GM18858 (cell line): ENCODE measurements around the gene RPS6KA4.

ENCODE experiments used
- ATAC-seq: cut with Tn5 transposase; IDR thresholded peaks from one replicate; pipeline ENCODE4 v1.9.1; 2021; ENCODE audit not compliant: unreplicated experiment

Gene RPS6KA4

DNA sequence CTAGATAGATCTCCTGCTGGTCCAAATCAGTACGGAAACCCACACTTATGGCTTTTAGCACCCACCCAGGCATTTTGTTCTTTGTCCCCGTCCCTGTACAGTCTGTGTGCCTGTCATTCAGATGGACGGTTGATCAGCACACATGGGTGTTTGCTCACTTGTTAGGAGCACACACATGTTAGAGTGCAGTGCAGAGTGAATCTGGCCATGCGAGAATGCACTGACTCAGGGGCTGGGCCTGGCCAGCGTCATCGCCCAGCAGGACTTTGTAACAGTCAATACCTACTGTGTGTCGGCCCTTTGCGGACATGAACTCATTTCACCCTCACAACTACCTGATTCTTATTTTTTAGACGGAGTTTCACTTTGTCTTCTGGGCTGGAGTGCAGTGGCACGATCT is 3.4 kb downstream of the RPS6KA4 start:
- ATAC-seq: no peak

DNA sequence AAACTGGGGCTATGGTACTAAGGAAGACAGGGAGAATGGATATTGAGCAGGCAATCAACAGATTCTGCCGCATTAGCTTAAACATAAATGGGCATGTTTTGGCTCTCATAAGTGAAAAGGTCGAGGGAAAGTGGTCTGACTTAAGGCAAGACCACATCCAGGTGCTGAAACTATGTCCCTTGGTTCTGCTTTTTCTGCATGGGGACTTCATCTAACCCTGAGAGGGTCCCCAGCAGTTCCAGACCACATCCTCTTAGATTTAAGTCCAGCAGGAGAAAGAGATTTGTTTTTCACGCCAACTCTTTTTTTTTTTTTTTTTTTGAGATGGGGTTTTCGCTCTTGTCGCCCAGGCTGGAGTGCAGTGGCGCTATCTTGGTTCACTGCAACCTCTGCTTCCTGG is 5.5 kb downstream of the RPS6KA4 start:
- ATAC-seq: no peak

DNA sequence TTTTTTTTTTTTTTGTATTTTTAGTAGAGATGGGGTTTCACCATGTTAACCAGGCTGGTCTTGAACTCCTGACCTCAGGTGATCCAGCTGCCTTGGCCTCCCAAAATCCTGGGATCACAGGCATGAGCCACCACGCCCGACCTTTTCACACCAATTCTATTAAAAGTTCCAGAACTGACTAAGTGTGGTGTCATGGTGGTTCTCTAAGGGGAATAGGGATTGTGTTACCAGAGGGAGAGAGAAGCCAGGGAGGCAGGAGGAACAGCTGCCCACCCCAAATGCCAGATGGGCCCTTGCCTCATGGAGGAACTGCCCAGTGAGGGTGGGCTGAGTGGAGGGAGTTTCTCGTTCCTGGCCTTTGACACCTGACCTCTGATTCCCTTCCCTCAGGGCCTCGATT is 5.9 kb downstream of the RPS6KA4 start:
- no peak for ATAC-seq

DNA sequence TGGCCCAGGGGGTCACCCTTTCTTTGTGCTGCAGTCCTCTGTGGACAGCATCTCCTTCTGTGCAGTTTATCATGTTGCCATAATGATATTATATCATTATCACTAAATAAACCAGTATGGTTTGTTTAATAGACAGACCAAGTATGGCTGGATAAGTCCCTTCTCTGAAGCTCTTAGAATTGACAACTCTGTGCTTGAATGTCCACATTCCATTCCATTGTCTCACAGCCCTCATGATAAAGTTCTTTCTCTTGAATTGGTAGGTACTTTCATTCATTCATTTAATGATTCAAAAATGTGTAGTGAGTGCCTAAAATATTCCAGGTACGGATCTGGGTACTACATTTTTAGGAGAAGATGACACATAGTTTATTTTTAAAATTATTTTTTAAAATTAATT is 7.8 kb downstream of the RPS6KA4 start:
- no peak for ATAC-seq

DNA sequence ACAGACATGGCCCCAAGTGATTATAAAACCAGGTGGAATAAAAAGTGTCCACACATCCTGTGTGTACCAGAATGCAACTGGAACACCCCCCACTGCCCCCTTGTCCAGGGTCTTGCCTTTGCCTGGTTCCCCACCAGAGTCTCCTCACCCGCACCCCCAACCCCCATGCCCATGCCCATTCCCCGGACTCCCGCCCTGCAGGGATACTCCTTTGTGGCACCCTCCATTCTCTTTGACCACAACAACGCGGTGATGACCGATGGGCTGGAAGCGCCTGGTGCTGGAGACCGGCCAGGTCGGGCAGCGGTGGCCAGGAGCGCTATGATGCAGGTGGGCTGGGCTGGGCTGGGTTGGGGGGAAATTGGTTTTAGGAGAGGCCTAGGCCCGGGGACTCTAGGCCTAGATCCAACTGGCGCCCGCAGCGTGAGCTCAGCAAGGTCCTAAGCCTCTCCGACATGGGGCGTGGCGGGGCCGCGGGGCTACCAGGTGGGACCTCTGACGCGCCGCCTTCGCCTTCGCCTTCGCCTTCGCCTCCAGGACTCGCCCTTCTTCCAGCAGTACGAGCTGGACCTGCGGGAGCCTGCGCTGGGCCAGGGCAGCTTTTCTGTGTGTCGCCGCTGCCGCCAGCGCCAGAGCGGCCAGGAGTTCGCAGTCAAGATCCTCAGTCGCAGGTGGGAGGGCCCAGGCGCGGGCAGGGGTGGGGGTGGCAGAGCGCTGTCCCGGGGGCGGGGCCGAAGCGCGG is 9.1 kb downstream of the RPS6KA4 start:
- no peak for ATAC-seq

DNA sequence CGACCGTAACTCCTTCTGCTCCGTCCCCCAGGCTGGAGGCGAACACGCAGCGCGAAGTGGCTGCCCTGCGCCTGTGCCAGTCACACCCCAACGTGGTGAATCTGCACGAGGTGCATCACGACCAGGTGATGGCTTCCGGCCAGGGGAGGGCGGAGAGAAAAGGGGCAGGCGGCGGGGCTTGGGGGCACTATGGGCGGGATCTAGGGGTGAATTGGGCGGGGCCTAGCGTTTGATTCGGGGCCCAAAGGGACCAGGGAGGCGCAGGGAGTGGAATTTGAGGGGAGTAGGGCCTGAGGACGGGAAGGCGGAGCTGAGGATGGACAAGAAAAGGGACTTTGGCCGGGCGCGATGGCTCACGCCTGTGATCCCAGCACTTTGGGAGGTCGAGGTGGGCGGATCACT is 9.7 kb downstream of the RPS6KA4 start:
- no peak for ATAC-seq

DNA sequence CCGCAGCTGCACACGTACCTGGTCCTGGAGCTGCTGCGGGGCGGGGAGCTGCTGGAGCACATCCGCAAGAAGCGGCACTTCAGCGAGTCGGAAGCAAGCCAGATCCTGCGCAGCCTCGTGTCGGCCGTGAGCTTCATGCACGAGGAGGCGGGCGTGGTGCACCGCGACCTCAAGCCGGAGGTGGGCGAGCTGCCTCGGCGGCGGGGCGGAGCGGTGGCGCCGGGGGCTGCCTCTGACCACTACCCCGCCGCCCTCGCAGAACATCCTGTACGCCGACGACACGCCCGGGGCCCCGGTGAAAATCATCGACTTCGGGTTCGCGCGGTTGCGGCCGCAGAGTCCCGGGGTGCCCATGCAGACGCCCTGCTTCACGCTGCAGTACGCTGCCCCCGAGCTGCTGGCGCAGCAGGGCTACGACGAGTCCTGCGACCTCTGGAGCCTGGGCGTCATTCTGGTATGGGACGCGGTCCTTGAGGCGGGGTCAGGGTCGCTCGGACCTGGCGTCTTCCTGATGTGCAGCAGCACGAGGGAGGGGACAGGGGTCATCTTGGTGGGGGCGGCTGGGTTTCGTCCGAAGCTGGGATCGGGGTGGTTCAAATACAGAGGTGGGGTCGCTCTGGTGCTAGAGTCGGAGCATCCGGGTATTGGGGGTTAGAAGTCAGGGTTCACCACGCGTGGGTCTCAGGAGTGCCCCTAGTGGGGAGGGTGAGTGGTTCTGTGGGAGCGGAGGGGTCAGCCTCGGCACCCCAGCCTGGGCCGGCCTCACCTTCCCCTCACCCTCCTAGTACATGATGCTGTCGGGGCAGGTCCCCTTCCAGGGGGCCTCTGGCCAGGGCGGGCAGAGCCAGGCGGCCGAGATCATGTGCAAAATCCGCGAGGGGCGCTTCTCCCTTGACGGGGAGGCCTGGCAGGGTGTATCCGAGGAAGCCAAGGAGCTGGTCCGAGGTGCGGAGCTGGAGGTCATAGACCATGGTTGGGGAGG is 10.8 kb downstream of the RPS6KA4 start:
- no peak for ATAC-seq

DNA sequence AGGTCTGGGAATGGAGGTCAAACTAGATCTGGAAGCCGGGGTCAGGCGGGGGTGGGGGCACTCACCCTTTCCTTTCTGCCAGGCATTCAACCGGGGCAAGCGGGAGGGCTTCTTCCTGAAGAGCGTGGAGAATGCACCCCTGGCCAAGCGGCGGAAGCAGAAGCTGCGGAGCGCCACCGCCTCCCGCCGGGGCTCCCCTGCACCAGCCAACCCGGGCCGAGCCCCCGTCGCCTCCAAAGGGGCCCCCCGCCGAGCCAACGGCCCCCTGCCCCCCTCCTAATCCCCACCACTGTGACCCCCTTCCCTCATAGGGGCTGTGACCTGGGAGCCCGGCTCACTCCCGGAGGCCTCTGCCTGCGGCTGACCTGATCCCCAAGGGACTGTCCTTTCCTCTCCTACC is 12.2 kb downstream of the RPS6KA4 start:
- no peak for ATAC-seq

DNA sequence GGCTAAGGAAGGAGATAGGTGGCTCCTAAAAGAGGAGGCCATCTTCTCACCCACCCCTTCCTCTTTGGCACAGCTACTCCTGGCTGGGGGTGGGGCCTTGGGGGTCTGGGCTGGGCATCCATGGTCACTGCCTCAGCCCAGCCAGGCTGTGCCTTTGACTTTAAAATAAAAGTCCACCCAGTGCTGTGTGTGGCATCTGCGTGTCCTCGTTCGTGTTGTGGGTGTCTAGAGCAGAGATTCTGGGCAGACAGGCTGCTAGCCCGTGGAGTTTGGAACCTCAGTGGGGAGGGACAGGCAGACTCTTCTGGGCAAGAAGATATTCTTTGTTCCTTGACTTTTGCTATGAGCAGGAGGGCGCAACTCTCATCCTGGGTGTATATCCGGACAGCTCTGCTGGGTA is 13.1 kb downstream of the RPS6KA4 start:
- ATAC-seq: no peak

DNA sequence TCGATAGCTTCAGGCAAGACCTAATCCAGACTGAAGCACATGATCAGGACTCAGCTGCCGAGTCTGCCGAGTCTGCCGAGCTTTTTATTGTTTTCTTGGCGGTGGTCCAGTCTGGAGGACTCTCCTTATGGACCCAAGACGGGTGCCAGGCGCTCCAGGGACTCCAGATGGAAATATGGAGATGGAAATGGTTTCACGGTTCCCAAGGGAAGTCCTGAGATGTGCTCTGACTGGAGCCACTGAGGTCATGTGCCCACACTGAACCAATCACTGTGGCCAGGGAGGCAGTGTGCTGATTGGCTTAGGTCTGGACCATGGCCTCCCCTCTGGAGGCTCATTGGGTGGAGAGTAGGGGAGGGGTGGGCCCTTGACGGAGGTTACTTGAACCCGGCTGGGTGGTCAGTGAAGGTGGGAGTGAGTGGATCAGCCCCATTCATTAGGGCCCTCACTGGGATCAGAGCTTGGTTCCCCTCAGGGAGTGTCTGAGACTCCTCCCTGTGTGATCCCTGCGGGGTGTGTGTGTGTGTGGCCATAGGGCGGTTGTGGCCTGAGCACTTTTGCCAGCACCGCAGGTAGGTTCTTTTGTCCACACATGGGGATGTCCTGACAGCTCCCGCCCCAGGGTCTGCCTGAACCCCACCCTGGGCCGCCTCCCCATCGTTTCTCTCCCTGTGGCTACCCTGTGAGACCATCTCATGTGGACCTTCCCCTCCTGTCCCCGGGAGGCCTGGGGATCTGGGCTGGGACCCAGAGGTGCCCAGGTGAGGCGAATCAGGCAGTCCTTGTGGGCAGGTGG is 14.0 kb downstream of the RPS6KA4 start:
- no peak for ATAC-seq

DNA sequence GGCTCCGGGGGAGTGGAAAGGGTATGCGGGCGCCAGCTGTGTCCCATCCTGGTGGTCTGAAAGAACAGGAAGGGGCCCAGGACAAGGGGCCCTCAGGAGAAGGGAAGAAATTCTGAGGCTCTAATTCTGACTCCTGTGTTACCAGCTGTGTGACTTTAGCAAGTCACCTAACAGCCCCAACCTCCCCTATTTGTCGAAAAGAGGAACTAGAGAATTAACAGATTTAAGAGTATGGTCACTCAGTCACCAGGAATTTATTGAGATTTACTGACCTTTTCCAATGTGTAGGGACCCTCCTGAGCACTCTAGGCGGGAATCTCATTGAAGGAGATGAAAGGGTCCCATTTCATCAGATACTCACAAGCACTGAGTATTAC is 14.6 kb downstream of the RPS6KA4 start:
- no peak for ATAC-seq

DNA sequence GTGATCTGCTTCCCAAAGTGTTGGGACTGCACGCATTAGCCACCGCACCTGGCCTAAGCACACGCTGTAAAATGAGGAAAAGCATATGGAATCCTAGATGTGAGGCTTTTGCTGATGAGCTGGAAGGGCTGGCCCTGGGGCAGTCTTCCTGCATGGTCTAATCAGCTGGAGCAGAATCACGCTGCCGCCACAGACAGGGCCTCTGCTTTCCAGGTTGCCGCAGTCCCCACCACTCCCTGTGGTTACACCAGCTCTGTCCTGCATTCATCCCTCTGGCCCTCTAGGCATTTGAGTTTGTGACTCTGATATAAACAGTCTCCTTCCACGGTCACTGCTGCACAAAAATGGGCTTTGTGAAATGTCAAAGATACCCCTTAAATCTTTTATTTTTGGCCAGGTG is 17.1 kb downstream of the RPS6KA4 start:
- no peak for ATAC-seq

DNA sequence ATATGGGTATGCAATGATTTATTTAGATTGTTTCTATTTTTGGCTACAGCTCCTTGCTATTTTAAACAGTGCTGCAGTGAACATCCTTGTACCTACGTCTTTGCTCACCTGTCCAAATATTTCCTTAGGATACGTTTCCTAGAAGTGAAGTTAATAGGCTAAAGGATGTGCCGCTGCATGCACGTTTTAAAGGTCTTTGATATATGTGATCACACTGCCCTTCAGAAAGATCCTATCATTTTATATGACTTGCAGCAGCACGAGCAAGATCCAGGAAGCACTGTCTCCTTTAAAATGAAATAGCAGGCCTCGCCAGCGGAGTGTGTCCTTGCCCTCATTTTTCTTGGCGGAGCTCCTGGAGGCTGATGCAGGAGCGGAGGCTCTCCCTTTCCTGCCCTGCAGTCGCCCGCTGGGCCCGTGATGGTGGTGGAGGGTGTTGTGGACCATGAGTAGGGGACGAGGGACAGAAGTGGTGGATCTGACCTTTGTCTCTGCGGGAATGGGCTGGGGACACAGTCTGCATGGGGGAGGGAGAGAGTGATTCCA is 19.4 kb downstream of the RPS6KA4 start:
- no peak for ATAC-seq

DNA sequence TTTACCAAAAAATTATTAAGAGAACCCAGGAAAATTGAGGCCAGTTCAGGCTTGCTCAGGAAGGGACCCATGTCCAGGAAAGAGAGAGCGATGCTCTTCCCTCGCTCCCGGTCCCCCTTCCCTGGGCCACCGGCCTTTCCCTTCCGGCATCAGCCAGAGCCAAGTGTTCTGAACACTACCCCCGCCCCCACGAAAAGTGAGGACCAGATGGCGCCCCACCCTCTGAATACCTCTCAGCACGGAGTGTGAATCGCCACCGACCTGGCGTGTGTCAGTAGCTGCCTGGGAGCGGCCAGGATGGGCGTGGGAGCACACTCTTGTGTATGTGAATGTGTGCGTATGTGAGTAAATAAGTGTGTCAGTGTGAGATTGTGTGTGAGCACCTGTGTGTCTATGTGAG is 20.2 kb downstream of the RPS6KA4 start:
- no peak for ATAC-seq

DNA sequence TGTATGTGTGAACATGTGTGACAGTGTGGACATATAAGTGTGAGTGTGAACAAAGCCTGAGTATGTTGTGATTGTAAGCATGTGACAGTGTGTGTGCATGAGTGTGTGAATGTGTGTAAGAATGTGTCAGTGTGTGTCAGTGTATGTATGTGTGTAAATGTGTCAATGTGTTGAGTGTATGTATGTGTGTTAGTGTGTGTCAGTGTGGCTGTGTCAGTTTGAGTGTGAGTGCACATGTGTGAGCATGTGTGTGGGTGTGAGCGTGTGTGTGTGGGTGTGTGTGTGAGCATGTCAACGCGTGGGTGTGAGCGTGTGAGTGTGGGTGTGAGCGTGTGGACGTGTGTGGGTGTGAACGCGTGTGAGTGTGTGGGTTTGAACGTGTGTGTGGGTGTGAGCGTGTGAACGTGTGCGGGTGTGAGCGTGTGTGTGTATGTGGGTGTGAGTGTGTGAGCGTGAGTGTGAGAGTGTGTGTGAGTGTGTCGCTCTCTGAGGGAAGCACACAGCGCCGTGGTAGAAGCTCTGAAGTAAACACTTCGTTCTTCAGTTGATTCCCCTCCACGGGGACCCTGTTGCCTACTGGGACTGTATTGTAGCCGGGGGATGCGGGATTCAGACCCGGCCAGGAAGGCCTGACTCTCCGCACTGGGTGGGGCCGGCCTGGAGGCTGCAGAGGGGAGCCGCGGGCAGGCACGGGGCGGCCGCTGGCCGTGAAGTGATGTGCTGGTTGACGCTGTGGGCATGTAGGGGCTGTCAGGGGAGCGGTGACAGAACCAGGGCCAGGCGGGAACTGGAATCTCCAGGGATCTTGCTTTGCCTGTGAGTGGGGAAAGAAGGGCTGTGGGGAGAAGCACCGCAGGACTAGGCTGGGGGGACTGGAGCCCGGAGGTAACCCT is 21.1 kb downstream of the RPS6KA4 start:
- ATAC-seq: no peak

DNA sequence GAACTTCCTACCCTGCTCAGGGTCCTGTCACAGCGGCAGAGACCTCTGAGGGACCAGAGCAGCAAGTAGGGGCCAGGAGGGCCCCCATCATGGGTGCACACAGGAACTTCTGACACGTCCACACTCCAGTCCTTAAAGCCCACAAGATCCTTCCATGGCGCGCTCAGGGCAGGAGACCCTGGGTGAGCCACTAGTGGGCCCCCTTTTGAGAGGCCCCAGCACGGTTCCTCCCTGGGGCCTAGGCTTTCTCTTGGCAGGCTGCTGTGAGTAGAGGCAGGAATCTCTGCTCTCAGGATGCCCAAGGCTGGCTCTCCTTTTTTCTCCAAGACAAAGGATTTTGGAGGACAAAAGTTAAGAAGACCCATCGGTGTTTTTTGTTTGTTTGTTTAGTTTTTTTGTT is 22.4 kb downstream of the RPS6KA4 start:
- no peak for ATAC-seq

DNA sequence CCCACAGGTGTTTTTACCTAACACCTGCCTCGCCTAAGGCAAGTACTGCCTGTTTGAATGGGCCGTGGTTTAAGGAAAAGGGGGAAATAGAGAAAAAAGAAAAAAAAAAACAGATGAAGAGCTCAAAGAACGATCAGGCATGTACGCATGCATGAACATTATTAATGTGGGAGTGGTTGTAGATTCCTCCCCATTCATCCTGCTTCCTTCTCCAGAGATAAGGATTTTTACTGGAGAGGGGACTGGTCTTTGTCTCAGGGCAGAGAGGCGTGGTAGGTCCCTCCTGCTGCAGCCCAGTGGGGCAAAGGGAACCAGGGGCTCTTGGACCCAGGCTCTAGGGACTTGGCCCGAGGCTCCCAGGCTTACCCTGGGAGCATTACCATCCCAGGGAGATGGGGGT is 23.1 kb downstream of the RPS6KA4 start:
- ATAC-seq: no peak

DNA sequence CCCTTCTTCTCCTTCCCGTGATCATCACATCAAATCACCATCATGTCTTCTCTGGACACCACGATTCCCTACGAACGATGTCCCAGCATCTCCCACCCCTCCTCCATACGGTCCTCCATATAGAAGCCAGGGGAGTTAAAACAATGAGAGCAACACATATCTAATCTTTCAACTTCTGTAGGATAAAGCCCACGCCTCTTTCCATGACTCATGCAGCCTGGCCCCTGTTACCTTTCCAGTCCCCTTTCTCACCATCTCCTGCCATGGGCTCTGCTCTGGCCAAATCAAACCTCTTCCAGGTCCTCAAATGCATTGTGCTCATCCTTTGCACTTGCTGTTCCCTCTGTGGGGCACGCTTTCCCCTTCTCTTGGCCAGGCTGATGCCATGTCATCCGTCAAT is 23.6 kb downstream of the RPS6KA4 start:
- ATAC-seq: no peak

DNA sequence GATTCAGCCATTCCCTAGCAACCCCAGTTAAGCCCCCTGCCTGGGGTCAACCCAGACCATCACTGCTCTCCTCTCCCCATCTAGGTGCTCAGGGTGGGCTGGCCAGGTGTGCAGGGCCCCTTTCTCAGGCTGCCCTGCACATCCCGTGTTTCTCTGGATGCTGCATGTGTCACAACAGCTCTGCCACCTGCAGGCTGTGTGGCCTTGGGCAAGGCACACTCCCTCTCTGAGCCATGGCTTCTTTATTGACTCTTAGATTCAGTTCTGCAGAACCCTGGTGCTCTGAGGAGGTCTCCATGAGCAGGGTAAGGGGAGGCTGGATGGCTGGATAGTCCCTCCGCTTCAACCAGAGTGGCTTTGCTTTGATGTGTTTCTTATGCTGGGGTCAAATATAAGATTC is 24.6 kb downstream of the RPS6KA4 start:
- no peak for ATAC-seq

DNA sequence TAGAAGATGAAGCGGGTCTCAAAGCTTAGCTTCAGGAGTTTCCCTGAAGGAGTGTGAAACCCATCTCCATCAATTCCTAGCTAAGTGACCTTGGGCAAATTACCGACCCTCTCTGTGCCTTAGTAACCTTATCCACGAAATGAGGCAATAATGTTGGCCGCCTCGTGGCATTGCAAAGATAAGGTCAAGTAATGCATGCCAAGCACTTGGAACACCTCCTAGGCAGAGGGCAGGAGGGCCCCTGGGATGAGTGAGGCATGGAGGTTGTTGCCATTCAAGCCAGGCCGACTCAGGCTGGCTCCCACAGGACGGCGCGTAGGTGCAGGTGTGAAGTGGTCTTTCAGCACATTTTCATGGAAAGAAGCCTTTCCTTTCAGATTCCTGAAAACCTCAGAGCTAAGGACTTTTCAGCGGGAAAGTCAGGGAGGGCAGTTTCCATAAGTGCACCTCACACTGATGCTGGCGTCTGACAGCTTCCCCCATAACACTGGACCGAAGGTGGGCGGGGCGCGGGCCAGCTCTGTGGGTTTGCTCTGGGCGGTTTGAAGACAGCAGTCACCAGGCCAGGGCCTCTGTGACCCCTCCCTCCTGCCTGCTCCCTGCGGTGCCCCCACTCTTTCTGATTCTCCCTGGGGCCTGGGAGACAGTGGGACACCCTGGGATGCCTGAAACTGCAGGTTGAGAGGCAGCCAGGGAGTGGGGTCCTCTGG is 25.2 kb downstream of the RPS6KA4 start:
- no peak for ATAC-seq
